HEK293T (cell line): ENCODE data around the gene AP1M2.

Experiments used
- CTCF ChIA-PET: fragments of 350-600 bp; formaldehyde crosslinking; extraction: SDS; loops from one replicate; lab custom pipeline; 2021; ENCODE audit warnings: antibody characterized with exemption, inconsistent platforms; lab: Yijun Ruan, JAX
- POLR2A ChIA-PET: fragments of 350-600 bp; formaldehyde crosslinking; extraction: SDS; loops from one replicate; lab custom pipeline; 2020; ENCODE audit warnings: antibody characterized with exemption, inconsistent platforms; lab: Yijun Ruan, JAX
- DNase-seq: peaks from one replicate; pipeline ENCODE4 v3.0.0; 2012; ENCODE audit warnings: mixed read lengths; ENCODE audit errors: extremely low spot score
- ARNT ChIP-seq: fragments of 450-650 bp; IDR thresholded peaks from 2 replicates; pipeline ENCODE4 v1.6.1; 2017; ENCODE audit warnings: mild to moderate bottlenecking
- BHLHE40 ChIP-seq: fragments of 450-650 bp; IDR thresholded peaks from 2 replicates; pipeline ENCODE4 v1.6.1; 2016; ENCODE audit warnings: mild to moderate bottlenecking, moderate library complexity, borderline replicate concordance
- CTBP1 ChIP-seq: fragments of 450-650 bp; IDR thresholded peaks from 2 replicates; pipeline ENCODE4 v1.6.1; 2016; ENCODE audit warnings: borderline replicate concordance
- ELF4 ChIP-seq: fragments of 450-650 bp; IDR thresholded peaks from 2 replicates; pipeline ENCODE4 v1.6.1; 2017; ENCODE audit warnings: antibody characterized with exemption
- FOXA1 ChIP-seq: fragments of 450-650 bp; IDR thresholded peaks from 2 replicates; pipeline ENCODE4 v1.6.1; 2016; ENCODE audit warnings: mild to moderate bottlenecking
- FOXK2 ChIP-seq: fragments of 450-650 bp; IDR thresholded peaks from 2 replicates; pipeline ENCODE4 v1.6.1; 2016; ENCODE audit warnings: mild to moderate bottlenecking
- FOXM1 ChIP-seq: fragments of 450-650 bp; IDR thresholded peaks from 2 replicates; pipeline ENCODE4 v1.6.1; 2017; ENCODE audit warnings: mild to moderate bottlenecking, borderline replicate concordance
- HDGF ChIP-seq: fragments of 450-650 bp; IDR thresholded peaks from 2 replicates; pipeline ENCODE4 v1.6.1; 2017; ENCODE audit warnings: antibody characterized with exemption, borderline replicate concordance
- L3MBTL2 ChIP-seq: fragments of 450-650 bp; conservative IDR thresholded peaks from 2 replicates; pipeline ENCODE4 v1.6.1; 2016; ENCODE audit warnings: mild to moderate bottlenecking
- LEF1 ChIP-seq: fragments of 450-650 bp; IDR thresholded peaks from 2 replicates; pipeline ENCODE4 v1.6.1; 2017; ENCODE audit warnings: mild to moderate bottlenecking, borderline replicate concordance
- NFRKB ChIP-seq: fragments of 450-650 bp; IDR thresholded peaks from 2 replicates; pipeline ENCODE4 v1.6.1; 2016; ENCODE audit warnings: mild to moderate bottlenecking, moderate library complexity
- SP1 ChIP-seq: fragments of 450-650 bp; IDR thresholded peaks from 2 replicates; pipeline ENCODE4 v1.6.1; 2017
- SUZ12 ChIP-seq: fragments of 450-650 bp; IDR thresholded peaks from 2 replicates; pipeline ENCODE4 v1.6.1; 2016; ENCODE audit warnings: mild to moderate bottlenecking
- TARDBP ChIP-seq: fragments of 450-650 bp; IDR thresholded peaks from 2 replicates; pipeline ENCODE4 v1.6.1; 2016
- ZNF384 ChIP-seq: fragments of 450-650 bp; IDR thresholded peaks from 2 replicates; pipeline ENCODE4 v1.6.1; 2016
- TF ChIP-seq, protein P1 (sequence below): fragments of 450-650 bp; IDR thresholded peaks from 2 replicates; pipeline ENCODE4 v1.6.1; 2016

The AP1M2 gene

DNA sequence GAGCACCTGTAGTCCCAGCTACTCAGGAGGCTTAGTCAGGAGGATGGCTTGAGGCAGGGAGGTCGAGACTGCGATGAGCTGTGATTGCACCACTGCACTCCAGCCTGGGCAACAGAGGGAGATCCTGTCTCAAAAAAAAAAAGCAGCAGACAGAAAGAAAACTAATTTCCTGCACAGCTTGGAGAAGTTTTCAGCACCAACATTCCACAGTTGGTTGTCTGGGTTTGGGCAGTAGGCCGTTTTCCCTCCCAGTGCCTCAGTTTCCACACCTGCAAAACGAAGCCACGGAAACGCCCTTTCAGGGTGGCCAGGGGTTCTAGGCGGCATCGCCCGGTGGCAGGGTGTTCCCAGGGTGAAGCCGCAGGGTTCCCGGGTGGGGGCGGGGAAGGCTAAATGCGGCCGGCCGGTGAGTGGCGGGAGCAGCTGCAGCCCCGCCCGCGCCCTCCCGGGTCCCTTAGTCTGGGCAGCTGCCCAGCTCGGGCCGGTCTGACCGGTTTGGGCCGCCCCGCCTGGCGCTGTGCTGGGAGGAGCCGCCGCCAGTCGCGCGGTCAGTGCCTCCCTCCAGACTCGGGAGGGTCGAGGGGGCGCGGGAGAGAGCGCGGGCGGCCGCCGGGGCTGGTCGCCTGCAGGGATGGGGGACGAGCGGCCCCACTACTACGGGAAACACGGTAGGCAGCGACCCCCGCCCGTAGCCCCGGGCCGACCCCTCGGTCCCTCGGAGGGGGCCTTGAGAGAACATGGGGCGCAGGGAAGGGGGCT is 38.1 kb upstream of the AP1M2 start, which contains the start of gene SLC44A2:
Gene SLC44A2, plus strand, starts transcription at position 551 of the 759 bp plus-strand sequence. Its CDS starts 81 bp downstream, at position 632.
- TF ChIP-seq TARDBP (no peak), LEF1 (no peak), NFRKB (no peak)
- TF ChIP-seq, protein P1, sequence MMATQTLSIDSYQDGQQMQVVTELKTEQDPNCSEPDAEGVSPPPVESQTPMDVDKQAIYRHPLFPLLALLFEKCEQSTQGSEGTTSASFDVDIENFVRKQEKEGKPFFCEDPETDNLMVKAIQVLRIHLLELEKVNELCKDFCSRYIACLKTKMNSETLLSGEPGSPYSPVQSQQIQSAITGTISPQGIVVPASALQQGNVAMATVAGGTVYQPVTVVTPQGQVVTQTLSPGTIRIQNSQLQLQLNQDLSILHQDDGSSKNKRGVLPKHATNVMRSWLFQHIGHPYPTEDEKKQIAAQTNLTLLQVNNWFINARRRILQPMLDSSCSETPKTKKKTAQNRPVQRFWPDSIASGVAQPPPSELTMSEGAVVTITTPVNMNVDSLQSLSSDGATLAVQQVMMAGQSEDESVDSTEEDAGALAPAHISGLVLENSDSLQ = peak; percentile 34; the same call in 1 of the 2 replicates
- DNase-seq = no peak
- ChIA-PET POLR2A (interaction anchor here (0.6 to 1.0 kb wide), 2 partner anchors 9 to 11 kb away, joined by 3 read pairs; no protein-coding TSS in a partner anchor), CTCF (interaction anchor here (1.8 kb wide), 1 partner anchor 19 kb away, joined by 5 read pairs; no protein-coding TSS in a partner anchor)

GRCh38 chr19:10624585-10624984 is 37.5 kb upstream of the AP1M2 start:
- DNase-seq = no peak
- ChIA-PET POLR2A (interaction anchor here (0.6 to 1.0 kb wide), 2 partner anchors 8 to 11 kb away, joined by 3 read pairs; no protein-coding TSS in a partner anchor), CTCF (interaction anchor here (1.8 kb wide), 1 partner anchor 20 kb away, joined by 5 read pairs; no protein-coding TSS in a partner anchor)
- TF ChIP-seq SUZ12 = no peak
- no peak for TF ChIP-seq SP1
- no peak for TF ChIP-seq L3MBTL2
- TF ChIP-seq ELF4 = no peak
- no peak for TF ChIP-seq TARDBP
- no peak for TF ChIP-seq LEF1
- no peak for TF ChIP-seq ZNF384
- no peak for TF ChIP-seq ARNT
- TF ChIP-seq FOXA1 = no peak
- no peak for TF ChIP-seq HDGF
- no peak for TF ChIP-seq FOXK2
- TF ChIP-seq, protein P1 = no peak
- no peak for TF ChIP-seq NFRKB
- TF ChIP-seq FOXM1 = no peak

GRCh38 chr19:10621966-10622365 is 34.9 kb upstream of the AP1M2 start:
- POLR2A ChIA-PET = no interaction called here
- CTCF ChIA-PET = no interaction called here
- TF ChIP-seq BHLHE40 (no peak), HDGF (no peak), SUZ12 (no peak), ZNF384 (no peak), SP1 (no peak), LEF1 (no peak), CTBP1 (no peak), FOXA1 (no peak)
- DNase-seq = no peak

GRCh38 chr19:10620786-10621185 is 33.7 kb upstream of the AP1M2 start:
- POLR2A ChIA-PET = interaction anchor here (1.0 kb wide), 1 partner anchor 23 kb away, joined by 3 read pairs; no protein-coding TSS in a partner anchor

DNA sequence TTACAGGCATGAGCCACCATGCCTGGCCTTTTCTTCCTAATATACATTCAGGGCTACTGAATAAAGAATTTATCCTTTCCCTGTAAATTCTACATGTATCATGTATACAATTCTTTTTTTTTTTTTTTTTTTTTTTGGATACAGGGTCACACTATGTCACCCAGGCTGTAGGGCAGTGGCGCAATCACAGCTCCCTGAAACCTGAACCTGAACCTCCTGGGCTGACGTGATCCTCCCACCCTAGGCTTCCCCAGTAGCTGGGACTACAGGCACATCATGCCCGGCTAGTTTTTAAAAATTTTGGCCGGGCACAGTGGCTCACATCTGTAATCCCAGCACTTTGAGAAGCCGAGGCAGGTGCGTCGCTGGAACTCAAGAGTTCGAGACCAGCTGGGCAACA is 31.7 kb upstream of the AP1M2 start:
- no peak for DNase-seq
- CTCF ChIA-PET = interaction anchor here (0.6 kb wide), 1 partner anchor 19 kb away, joined by 4 read pairs; no protein-coding TSS in a partner anchor
- no peak for TF ChIP-seq FOXA1
- TF ChIP-seq BHLHE40 = no peak
- TF ChIP-seq L3MBTL2 = no peak
- TF ChIP-seq, protein P1 = no peak
- no peak for TF ChIP-seq SUZ12
- no peak for TF ChIP-seq ZNF384
- no peak for TF ChIP-seq FOXK2
- POLR2A ChIA-PET = no interaction called here

More at GRCh38 chr19:10620786-10621185, 33.7 kb upstream of the AP1M2 start:
- TF ChIP-seq HDGF = no peak
- no peak for TF ChIP-seq NFRKB
- no peak for TF ChIP-seq SP1
- no peak for TF ChIP-seq TARDBP
- TF ChIP-seq FOXK2 = no peak
- no peak for TF ChIP-seq CTBP1
- TF ChIP-seq SUZ12 = no peak
- no peak for TF ChIP-seq LEF1
- TF ChIP-seq, protein P1 = no peak
- no peak for TF ChIP-seq ZNF384
- no peak for TF ChIP-seq FOXM1
- no peak for TF ChIP-seq BHLHE40
- no peak for TF ChIP-seq ELF4
- no peak for TF ChIP-seq L3MBTL2
- no peak for TF ChIP-seq FOXA1
- TF ChIP-seq ARNT = no peak
- CTCF ChIA-PET = interaction anchor here (0.6 kb wide), 1 partner anchor 47 kb away, joined by 4 read pairs; no protein-coding TSS in a partner anchor
- no peak for DNase-seq
